NCI-H524 treated with DMSO at 0.1 percent for 48 hours (cell line): ENCODE data around the gene TMEM79.

Experiments
- DNase-seq: peaks from one replicate; lab custom pipeline; 2025; lab: John Stamatoyannopoulos, UW

TMEM79 gene

GRCh38 chr1:156262461-156263287 is 21.5 kb upstream of the TMEM79 start:
- no peak for DNase-seq

- DNase-seq = no peak
Observed at GRCh38 chr1:156263288-156263655, 20.9 kb upstream of the TMEM79 start.

- no peak for DNase-seq
Observed at GRCh38 chr1:156266051-156266450, 18.1 kb upstream of the TMEM79 start.

- DNase-seq = no peak
Observed at GRCh38 chr1:156268336-156268735, 15.8 kb upstream of the TMEM79 start.

- no peak for DNase-seq
Observed at GRCh38 chr1:156270314-156270713, 13.8 kb upstream of the TMEM79 start.

GRCh38 chr1:156276532-156276931 is 7.6 kb upstream of the TMEM79 start:
- no peak for DNase-seq

- no peak for DNase-seq
Observed at GRCh38 chr1:156276966-156277381, 7.2 kb upstream of the TMEM79 start.

GRCh38 chr1:156279837-156280236 is 4.3 kb upstream of the TMEM79 start:
- no peak for DNase-seq

- no peak for DNase-seq
Observed at GRCh38 chr1:156281281-156281680, 2.8 kb upstream of the TMEM79 start.

GRCh38 chr1:156281693-156282478 is 2.2 kb upstream of the TMEM79 start:
- no peak for DNase-seq

GRCh38 chr1:156282479-156283222 is 1.5 kb upstream of the TMEM79 start, which contains the start of gene SMG5:
Gene SMG5 (minus strand): TSS chr1:156282825. CDS start chr1:156282680, 145 bp downstream.
- peak; percentile 78 for DNase-seq

- no peak for DNase-seq
Observed at GRCh38 chr1:156283521-156283920, 604 bp upstream of the TMEM79 start.

- DNase-seq = no peak
Observed at GRCh38 chr1:156284757-156285156, 632 bp downstream of the TMEM79 start.

- no peak for DNase-seq
Observed at GRCh38 chr1:156285437-156285836, 1.3 kb downstream of the TMEM79 start.

GRCh38 chr1:156286061-156286460 is 1.9 kb downstream of the TMEM79 start:
- DNase-seq = no peak

- DNase-seq = no peak
Observed at GRCh38 chr1:156289857-156290256, 5.7 kb downstream of the TMEM79 start.

- DNase-seq = no peak
Observed at GRCh38 chr1:156291226-156292061, 7.3 kb downstream of the TMEM79 start.

- no peak for DNase-seq
Observed at GRCh38 chr1:156293098-156293434, 8.9 kb downstream of the TMEM79 start.

- no peak for DNase-seq
Observed at GRCh38 chr1:156293895-156294294, 9.8 kb downstream of the TMEM79 start.

GRCh38 chr1:156295391-156295947 is 11.3 kb downstream of the TMEM79 start, which contains the start of gene GLMP:
Gene GLMP (minus strand): TSS chr1:156295679. CDS start chr1:156295645, 34 bp downstream.
- no peak for DNase-seq

- no peak for DNase-seq
Observed at GRCh38 chr1:156298852-156299357, 14.8 kb downstream of the TMEM79 start, which contains the start of gene VHLL. Gene VHLL (minus strand): TSS chr1:156299307. CDS start chr1:156299189, 118 bp downstream.
